GM18519 (cell line): ENCODE data around the gene EFCAB8.

ENCODE experiments used
- ATAC-seq: cut with Tn5 transposase; IDR thresholded peaks from one replicate; pipeline ENCODE4 v1.9.1; 2021; ENCODE audit warnings: mild to moderate bottlenecking, moderate library complexity; ENCODE audit not compliant: unreplicated experiment, low FRiP score

Gene EFCAB8

DNA sequence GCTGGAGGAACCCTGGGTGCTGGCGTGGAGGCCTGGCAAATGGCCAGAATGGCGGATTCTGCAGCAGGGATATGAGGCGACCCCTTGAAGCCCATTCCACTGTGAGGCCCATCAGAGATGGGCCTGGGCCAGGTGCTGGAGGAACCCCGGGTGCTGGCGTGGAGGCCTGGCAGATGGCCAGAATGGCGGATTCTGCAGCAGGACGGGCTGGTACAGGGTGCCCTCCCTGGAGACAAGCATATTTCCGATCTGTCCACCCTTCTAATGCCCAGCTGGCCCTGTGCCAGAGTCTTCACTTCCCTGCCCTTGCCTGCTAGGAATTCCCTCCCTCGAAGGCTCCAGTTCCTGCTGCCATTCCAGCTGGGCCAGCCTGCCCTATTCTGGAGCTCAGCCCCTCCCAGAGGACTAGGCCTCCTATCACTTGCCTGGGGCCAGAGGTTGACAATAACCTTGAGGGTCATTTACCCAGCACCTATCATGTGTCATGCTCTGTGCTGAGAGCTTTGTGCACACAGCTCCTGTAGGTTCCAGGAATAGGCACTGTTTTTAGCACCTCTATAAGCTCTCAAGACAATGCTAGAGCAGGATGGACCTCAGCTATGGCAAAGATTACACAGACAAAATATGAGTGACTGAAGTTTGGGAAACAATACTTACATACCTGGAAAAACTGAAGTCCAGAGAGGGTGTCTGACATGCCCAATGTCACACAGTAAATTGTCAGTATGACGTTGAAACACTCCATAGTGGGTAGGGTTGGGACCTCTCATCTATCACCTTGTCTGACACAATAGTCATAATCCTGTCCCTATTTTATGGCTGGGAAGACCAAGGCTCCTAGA is 124.1 kb downstream of the EFCAB8 start:
- no peak for ATAC-seq

DNA sequence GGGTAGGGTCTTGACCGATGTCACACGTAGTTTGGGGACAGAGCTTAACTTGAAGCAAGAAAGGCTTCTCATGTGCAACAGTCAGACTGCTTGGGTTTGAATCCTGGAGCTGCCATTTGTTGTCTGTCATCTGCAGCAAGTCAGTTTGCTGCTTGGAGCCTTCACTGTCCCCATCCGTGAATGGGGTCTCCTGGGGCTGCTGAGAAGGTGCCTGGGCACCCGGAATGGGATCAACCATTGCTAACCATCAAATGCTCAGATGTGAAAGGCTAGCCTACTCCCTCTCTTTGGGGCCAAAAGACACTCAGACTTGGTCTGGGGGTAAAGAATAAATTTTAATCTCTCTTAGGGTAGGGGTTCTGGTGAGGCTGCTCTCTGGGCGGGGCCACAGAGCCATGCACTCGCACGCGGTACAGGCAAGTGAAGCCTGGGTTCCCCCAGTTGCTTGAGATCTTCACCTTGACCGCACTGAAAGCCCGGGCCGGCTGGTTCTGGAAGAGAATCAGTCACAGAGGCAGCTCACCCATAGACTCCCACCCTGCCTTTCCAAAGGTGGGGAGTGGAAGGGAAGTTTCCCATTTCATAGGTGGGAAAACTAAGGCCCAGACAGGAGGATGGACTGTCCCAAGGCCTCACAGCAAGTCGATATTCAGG is 124.9 kb downstream of the EFCAB8 start:
- ATAC-seq, result no peak

DNA sequence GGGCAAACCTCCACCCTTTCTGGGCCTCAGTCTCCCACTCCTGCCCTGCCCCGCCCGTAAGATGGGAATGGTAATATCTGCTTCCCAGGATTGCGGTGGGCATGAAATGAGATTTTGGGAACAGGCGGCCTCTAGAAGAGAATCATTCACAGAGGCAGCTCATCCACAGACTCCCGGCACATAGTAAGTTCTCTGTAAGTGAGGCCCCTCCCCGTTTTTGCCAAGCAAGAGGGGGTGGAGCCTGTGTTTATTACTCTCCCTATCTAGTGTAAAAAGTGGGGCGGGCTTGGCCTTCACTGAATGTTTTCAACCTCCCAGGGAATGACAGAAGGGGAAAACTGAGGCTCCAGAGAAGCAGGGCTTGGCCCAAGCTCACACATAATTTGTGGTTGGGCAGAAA is 125.5 kb downstream of the EFCAB8 start:
- no peak for ATAC-seq

GRCh38 chr20:32984631-32985354 is 126.1 kb downstream of the EFCAB8 start:
- ATAC-seq, result no peak

GRCh38 chr20:32985596-32985995 is 126.9 kb downstream of the EFCAB8 start:
- ATAC-seq, result no peak

DNA sequence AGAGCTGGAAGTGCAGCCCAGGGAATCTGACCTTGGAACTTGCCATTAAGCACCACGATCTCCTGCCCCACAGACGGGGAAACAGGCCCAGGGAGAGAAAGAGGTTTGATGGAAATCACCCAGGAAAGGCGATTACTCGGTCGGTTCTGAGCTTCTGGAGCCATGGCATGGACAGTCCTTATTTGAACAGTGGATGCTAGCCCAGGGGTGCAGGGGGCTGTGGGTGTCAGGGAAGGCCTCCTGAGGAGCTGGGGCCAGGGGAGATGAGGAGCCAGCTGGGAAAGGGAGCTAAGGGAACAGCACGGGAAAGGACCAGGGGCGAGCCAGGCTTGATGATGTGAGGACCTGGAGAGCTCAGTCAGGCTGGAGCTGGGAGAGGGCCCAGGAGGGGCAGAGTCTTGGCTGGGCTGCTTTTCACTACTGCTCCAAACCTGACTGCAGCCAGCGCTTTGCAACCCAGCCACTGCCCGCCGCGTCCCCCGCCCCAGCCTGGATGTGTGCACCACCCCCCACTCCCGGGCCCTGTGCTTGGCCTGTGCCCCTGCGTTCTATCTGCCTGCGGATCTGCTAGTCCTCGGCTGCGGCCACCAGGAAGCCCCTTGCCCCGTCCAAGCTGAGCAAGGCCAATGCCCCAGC is 127.7 kb downstream of the EFCAB8 start:
- ATAC-seq, result no peak

DNA sequence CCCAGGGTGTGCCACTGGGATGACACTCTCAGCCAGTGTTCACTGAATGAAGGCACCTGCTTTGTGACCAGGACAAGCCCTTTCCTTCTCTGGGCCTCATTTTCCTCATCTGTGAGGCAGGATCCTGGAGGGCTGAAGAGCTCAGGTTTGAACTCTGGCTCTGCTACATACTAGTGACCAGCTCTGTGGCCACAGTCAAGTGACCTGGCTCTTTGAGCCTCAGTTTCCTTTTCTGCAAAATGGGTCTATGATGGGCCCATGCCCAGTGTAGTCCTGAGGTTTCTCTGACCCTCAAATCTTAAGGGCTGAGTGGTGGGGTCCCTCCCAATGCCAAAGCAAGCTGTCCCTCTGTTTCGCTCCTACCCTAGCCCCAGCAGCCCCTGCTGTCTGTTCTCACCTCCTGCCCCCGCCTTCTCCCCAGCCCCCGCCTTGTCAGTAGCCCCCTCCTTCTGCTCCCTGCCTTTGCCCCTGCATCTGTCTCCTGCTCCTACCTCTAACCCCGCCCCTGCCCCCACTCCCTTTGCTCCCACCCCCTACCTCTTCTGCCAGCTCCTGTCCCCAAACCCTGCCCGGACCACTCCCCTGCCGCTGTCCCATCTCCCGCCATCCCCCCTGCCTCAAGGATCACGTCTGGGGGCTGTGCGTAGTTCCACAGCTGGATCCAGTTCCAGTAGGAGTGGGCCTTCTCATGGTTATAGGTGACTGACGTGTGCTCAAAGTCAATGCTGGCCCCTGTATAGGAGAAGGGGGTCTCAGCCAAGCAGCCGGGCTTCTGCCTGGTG is 128.5 kb downstream of the EFCAB8 start:
- ATAC-seq, result no peak

DNA sequence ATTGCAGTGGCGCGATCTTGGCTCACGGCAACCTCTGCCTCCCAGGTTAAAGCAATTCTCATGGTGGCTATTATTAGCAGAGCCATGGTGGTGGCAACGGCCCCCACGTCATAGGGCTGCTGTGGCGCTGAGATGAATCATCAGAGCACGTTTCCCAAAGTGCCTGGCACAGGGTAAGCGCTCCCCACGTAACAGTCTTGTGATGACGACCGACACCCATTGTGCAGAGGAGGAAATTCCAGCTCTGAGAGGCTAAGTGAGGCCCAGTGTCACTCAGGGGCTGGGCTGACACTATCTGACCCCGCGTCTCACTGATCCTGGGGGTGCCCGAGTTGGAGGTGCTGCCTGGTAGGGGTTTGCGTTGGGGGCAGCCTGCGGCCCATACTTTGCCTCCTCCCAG is 129.3 kb downstream of the EFCAB8 start:
- no peak for ATAC-seq

GRCh38 chr20:32989507-32990283 is 131.0 kb downstream of the EFCAB8 start:
- ATAC-seq, result no peak

- ATAC-seq, result no peak
These were observed 131.7 kb downstream of the EFCAB8 start for GRCh38 chr20:32990426-32990825.

DNA sequence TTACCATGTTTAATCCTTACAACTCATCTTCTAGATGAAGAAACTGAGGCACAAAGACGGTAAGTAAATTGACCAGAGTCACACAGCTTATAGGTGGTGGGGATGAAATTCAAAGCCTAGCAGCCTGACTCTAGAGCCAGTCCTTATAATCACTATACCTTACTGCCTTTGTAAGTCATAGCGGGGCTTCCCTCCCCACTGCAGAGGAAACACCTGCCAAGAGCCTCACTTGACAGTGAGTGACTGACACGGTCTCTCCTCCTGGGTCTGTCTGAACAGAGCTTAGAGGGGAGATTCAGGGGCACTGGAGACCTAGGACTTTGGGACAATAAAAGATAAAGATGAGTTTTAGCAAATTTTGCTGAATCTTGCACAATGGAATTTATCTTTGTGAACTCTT is 132.7 kb downstream of the EFCAB8 start:
- no peak for ATAC-seq

GRCh38 chr20:32991792-32992641 is 133.3 kb downstream of the EFCAB8 start:
- no peak for ATAC-seq

DNA sequence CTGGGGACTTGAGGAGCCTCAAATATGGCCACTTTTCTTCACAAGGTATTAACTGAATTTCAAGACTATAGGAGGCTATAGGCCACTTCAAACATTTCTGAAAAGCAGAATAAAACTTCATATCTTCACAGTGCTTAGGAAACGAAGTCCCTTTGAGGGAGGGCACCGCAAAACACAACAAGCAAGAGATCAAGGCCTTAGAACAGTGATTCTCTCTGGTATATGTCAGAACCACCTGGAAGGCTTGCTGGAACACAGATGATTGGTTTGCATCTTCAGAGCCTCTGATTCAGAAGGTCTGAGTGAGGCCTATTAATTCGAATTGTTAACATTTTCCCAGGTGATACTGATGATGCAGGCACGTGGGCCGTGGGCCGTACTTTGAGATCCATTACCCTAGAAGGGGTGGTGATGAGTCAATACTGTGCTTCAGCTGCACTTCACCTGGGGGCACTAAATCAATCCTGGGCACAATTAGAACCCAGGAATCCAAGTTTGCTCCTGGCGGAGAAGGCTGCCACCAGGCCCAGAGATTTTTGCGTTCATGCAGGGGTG is 134.8 kb downstream of the EFCAB8 start:
- ATAC-seq, result no peak

DNA sequence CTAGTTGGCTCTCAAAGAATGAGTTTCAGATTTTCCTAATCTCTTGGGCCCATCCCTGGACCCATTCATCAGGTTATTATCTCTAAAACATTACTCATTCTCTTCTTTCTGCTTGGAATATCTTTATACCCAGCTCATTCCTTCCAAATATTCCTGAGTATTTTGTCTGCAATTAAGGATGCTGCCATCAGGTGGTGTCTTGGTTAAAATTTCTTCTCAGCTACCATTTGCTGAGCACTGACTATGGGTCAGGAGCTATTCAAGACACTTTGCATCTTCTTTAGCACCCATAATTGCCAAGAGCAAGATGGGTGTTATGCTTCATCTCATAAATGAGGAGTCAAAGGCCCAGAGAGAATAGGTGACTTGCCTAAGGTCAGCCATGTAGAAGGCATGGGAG is 137.1 kb downstream of the EFCAB8 start:
- ATAC-seq, result no peak

DNA sequence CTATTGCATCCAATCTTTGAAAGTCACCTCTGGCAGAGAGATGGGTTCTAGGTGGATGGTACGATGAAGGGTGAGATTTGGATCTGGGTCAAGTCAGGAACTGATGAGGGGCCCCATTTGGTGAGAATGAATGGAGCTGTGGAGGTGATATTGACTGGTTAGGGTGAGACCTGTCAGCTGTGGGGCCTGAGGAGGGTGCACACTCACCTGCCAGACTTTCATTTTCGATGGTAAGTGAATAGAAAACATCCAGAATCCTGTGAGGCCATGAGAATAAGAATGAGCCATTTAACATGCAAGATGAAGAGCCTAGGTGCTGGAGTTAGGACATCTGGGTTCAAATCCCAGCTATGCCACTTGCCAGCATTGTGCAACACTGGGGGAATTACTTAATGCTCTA is 138.7 kb downstream of the EFCAB8 start:
- no peak for ATAC-seq

DNA sequence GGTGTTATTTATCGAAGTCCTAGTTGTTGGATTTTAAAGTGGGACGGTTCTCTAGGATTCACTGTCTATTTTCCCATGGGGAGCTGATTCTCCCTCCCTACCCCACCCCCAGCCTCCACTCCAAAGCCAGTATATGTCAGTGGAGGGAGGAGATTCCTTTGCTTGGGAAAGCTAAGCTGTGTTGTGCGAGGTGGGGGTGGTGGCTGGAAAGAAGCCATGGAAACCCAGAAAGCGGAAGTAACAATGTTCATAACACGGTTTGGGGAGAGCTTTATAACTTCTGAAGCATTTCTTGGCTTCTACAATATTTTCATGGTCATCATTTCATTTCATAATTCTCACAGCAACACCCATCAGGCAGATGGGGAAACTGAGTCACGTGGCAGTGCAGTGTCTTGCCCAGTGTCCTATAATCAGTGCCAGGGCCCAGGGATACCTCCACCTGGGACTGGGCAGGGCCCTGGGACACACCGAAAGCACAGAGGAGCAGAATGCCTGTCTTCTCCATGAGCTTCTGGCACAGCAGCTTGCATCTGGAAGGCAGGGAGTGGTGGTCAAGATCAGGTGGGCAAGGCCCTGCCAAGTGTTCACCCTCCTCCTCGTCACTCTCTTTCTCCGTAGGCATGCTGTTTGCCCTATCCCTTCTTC is 141.0 kb downstream of the EFCAB8 start:
- no peak for ATAC-seq

DNA sequence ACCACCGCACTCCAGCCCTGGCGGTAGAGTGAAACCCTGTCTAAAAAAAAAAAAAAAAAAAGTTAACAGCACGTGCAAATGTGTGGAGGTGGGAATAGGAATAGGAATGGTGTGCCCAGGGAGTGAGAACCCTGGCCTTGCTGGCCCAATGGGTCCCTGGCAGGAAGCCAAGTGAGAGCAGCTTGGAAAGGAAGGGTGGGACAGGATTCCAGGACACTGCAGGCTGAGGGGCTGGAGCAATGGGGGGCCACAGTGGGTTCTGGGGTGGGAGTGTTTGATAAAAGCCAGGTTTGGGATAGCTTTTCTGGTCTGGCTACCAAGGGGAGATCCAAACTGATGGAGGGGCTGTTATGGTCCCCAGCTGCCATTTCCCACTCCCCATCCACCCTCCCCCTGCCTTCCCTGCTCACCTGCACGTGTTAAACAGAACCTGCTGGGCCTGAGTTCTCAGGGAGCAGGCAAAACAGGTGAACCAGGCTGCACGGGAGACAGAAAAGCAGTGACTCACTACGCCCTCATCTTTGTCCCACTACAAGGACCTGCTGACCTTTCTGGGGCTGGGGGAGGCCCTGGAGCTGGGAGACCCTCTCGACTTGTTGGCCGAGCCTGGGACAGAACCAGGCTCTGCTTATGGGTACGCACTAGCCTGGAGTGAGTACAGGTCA is 142.2 kb downstream of the EFCAB8 start:
- ATAC-seq, result no peak
